MCF 10A (cell line): ENCODE measurements around the gene SYT12. TPM values are rescaled to one million over a fixed set of nuclear protein-coding genes. Genes with fewer than 3 reads are reported as not detected.

Experiments used
- BruUV-seq: library from RNA; stranded (reverse); fragments of 400-500 nt; replicated peaks from 2 replicates; lab custom pipeline; 2021; lab: Mats Ljungman, UMichigan
- CTCF ChIA-PET: fragments of 300-600 bp; sonication (Branson Sonifier 250); formaldehyde crosslinking; extraction: SDS; loops from one replicate; lab custom pipeline; 2021; ENCODE audit warnings: antibody characterized with exemption, inconsistent platforms; lab: Yijun Ruan, JAX
- POLR2A ChIA-PET: fragments of 300-600, 350-650 bp; sonication (Branson Sonifier 250); formaldehyde crosslinking; extraction: SDS; loops from one replicate; lab custom pipeline; 2020; ENCODE audit warnings: antibody characterized with exemption, inconsistent platforms; lab: Yijun Ruan, JAX
- DNase-seq: peaks from one replicate; pipeline ENCODE4 v3.0.0-alpha.2; 2018; ENCODE audit not compliant: unreplicated experiment
- H3K27ac Mint-ChIP-seq: one replicate; pipeline ENCODE4 v1.8.0; 2022; ENCODE audit warnings: mild to moderate bottlenecking, low read depth, mixed read lengths; ENCODE audit not compliant: unreplicated experiment
- H3K27me3 Mint-ChIP-seq: one replicate; pipeline ENCODE4 v1.8.0; 2022; ENCODE audit warnings: mixed read lengths; ENCODE audit not compliant: insufficient read depth, unreplicated experiment
- H3K36me3 Mint-ChIP-seq: one replicate; pipeline ENCODE4 v1.8.0; 2022; ENCODE audit warnings: mild to moderate bottlenecking, moderate library complexity, mixed read lengths; ENCODE audit not compliant: insufficient read depth, unreplicated experiment
- H3K4me1 Mint-ChIP-seq: one replicate; pipeline ENCODE4 v1.8.0; 2022; ENCODE audit warnings: mixed read lengths; ENCODE audit not compliant: insufficient read depth, unreplicated experiment
- H3K4me3 Mint-ChIP-seq: one replicate; pipeline ENCODE4 v1.8.0; 2022; ENCODE audit warnings: mild to moderate bottlenecking, moderate library complexity, mixed read lengths; ENCODE audit not compliant: unreplicated experiment
- H3K9me3 Mint-ChIP-seq: one replicate; pipeline ENCODE4 v1.8.0; 2022; ENCODE audit warnings: mixed read lengths; ENCODE audit not compliant: unreplicated experiment
- CTCF ChIP-seq: fragments of 200-600 bp; IDR thresholded peaks from one replicate; pipeline ENCODE4 v1.8.0; 2022; ENCODE audit warnings: antibody characterized with exemption, mild to moderate bottlenecking; ENCODE audit not compliant: unreplicated experiment
- intact Hi-C: fragments of 100-400 bp; cut with micrococcal nuclease; formaldehyde crosslinking; loops from 2 replicates; pipeline ENCODE4 v1.14.1; 2022
- total RNA-seq: library from RNA; stranded (reverse); gene quantifications from 2 replicates; pipeline ENCODE4 v1.2.3, GENCODE V29; 2022

SYT12 gene
- total RNA-seq, 1 experiment from 2014 or later, result 0.44 TPM

DNA sequence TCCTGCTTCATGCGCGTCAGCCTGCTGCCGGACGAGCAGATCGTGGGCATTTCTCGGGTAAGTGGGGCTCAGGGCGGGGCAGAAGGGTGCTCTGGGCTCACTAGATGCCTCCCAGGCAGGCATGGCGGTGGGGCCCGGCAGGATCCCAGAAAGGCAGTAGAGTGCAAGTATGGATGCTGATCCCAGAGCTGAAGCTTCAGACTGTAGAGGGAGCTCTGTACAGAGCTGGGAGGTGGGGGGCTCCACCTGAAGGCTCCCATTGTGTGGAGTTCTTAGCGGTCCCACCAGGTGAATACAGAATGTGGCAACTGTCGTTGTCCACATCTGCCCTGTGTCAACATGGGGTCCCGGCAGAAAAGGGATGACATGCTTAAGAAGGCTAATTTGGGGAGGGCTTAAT, 17.2 kb downstream of the SYT12 start:
- POLR2A ChIA-PET, result no interaction called here
- DNase-seq, result no peak

DNA sequence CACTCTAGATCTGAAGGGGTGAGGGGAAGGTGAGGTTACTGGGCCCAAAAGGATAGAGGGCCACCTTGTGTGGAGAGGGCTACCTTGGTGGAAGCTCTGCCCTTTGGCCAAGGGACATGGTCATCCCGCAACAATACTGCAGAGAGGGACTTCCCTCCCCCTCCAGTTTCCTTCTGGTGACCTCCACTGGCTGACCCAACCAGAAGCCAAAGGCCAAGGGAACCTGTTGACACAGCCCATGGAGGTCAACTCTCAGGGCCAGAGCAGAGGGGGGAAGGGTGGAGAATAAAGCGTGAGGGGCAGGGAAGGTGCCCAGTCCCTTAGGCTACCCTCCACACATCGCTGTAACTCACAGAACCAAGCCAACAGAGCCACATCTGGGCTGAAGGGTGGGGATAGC, 18.7 kb downstream of the SYT12 start:
- no peak for TF ChIP-seq CTCF
- intact Hi-C loops, result no loop called here
- Mint-ChIP-seq H3K4me3 (no peak overlapping the region), H3K27ac (no peak overlapping the region), H3K9me3 (no peaks in the 10 kb centered on the region), H3K4me1 (peaks cover 5% of the 10 kb centered on the region), H3K27me3 (peaks cover 14% of the 10 kb centered on the region), H3K36me3 (peaks cover 9% of the 10 kb centered on the region)
- BruUV-seq, result no TSS peak
- DNase-seq, result no peak
- ChIA-PET CTCF (no interaction called here), POLR2A (no interaction called here)

More for the DNA sequence above, 17.2 kb downstream of the SYT12 start:
- Mint-ChIP-seq H3K36me3 (peaks cover 9% of the 10 kb centered on the region), H3K4me1 (peaks cover under 1% of the 10 kb centered on the region), H3K27ac (no peak overlapping the region), H3K4me3 (no peak overlapping the region), H3K27me3 (peaks cover 14% of the 10 kb centered on the region), H3K9me3 (no peaks in the 10 kb centered on the region)
- BruUV-seq, result no TSS peak
- intact Hi-C loops, result no loop called here
- CTCF ChIA-PET, result interaction anchor here (0.5 to 1.1 kb wide), 2 partner anchors 134 to 378 kb away, joined by 3 read pairs; no protein-coding TSS in a partner anchor
- TF ChIP-seq CTCF, result no peak

GRCh38 chr11:67043572-67044349, 20.8 kb downstream of the SYT12 start:
- POLR2A ChIA-PET, result interaction anchor here (0.7 to 0.9 kb wide), 4 partner anchors 12 to 103 kb away, joined by 3 to 4 read pairs (median 3); no protein-coding TSS in a partner anchor
- H3K9me3 Mint-ChIP-seq, result no peaks in the 10 kb centered on the region

More at GRCh38 chr11:67043572-67044349, 20.8 kb downstream of the SYT12 start:
- CTCF ChIA-PET, result interaction anchor here (0.6 to 1.3 kb wide), 3 partner anchors 11 to 68 kb away, joined by 3 read pairs; no protein-coding TSS in a partner anchor
- no peak for TF ChIP-seq CTCF
- H3K27me3 Mint-ChIP-seq, result peaks cover 14% of the 10 kb centered on the region
- no peak overlapping the region for H3K27ac Mint-ChIP-seq
- H3K4me1 Mint-ChIP-seq, result peaks cover 5% of the 10 kb centered on the region
- H3K36me3 Mint-ChIP-seq, result peaks cover 9% of the 10 kb centered on the region
- no peak overlapping the region for H3K4me3 Mint-ChIP-seq
- DNase-seq, result no peak
- BruUV-seq, result no TSS peak
- intact Hi-C loops, result loop anchor here (2.0 kb wide), 1 partner anchor 87 kb away; no protein-coding TSS in a partner anchor
